VCaP (cell line): ENCODE results near the gene KYNU.

Experiments used
- H3K27ac ChIP-seq: fragments of 450-650 bp; 2 replicates; pipeline ENCODE4 v1.5.1; 2017
- CTCF ChIP-seq: fragments of 450-650 bp; conservative IDR thresholded peaks from 2 replicates; pipeline ENCODE4 v1.5.1; 2017; ENCODE audit warnings: mild to moderate bottlenecking, moderate library complexity

Gene KYNU

GRCh38 chr2:142993771-142994170 is 116.3 kb downstream of the KYNU start:
- no peak overlapping the region for H3K27ac ChIP-seq
- TF ChIP-seq CTCF: no peak

- TF ChIP-seq CTCF: no peak
- H3K27ac ChIP-seq: no peak overlapping the region
Measured at GRCh38 chr2:142994665-142995064, 117.2 kb downstream of the KYNU start.

- no peak for TF ChIP-seq CTCF
- no peak overlapping the region for H3K27ac ChIP-seq
Measured at GRCh38 chr2:142997231-142997630, 119.8 kb downstream of the KYNU start.

GRCh38 chr2:143000599-143000998 is 123.1 kb downstream of the KYNU start:
- H3K27ac ChIP-seq: no peak overlapping the region
- no peak for TF ChIP-seq CTCF

GRCh38 chr2:143001501-143001900 is 124.0 kb downstream of the KYNU start:
- no peak overlapping the region for H3K27ac ChIP-seq
- TF ChIP-seq CTCF: no peak

- H3K27ac ChIP-seq: no peak overlapping the region
- TF ChIP-seq CTCF: no peak
Measured at GRCh38 chr2:143015656-143016055, 138.2 kb downstream of the KYNU start.

GRCh38 chr2:143026411-143027054 is 149.1 kb downstream of the KYNU start:
- no peak for TF ChIP-seq CTCF
- H3K27ac ChIP-seq: no peak overlapping the region

- H3K27ac ChIP-seq: no peak overlapping the region
- no peak for TF ChIP-seq CTCF
Measured at GRCh38 chr2:143029141-143029540, 151.7 kb downstream of the KYNU start.
